Activated T-helper 1 cell treated with Interleukin-2 at 50 U/mL for 16 hours (primary cell): ENCODE data around the gene DHRS7B.

Source experiments
- DNase-seq: peaks from one replicate; pipeline ENCODE4 v3.0.0-alpha.2; 2020; ENCODE audit warnings: low read depth

The DHRS7B gene

GRCh38 chr17:21157586-21158370, 31.0 kb downstream of the DHRS7B start:
- no peak for DNase-seq

GRCh38 chr17:21160401-21160800, 33.6 kb downstream of the DHRS7B start:
- DNase-seq = no peak

- DNase-seq = no peak
Measured at GRCh38 chr17:21161498-21162393, 35.0 kb downstream of the DHRS7B start.

GRCh38 chr17:21162394-21162775, 35.6 kb downstream of the DHRS7B start:
- DNase-seq = no peak

GRCh38 chr17:21163101-21163500, 36.3 kb downstream of the DHRS7B start:
- no peak for DNase-seq

- DNase-seq = no peak
Measured at GRCh38 chr17:21164216-21164615, 37.5 kb downstream of the DHRS7B start.

- DNase-seq = no peak
Measured at GRCh38 chr17:21164620-21165019, 37.9 kb downstream of the DHRS7B start.

GRCh38 chr17:21165922-21166594, 39.3 kb downstream of the DHRS7B start:
- no peak for DNase-seq

DNA sequence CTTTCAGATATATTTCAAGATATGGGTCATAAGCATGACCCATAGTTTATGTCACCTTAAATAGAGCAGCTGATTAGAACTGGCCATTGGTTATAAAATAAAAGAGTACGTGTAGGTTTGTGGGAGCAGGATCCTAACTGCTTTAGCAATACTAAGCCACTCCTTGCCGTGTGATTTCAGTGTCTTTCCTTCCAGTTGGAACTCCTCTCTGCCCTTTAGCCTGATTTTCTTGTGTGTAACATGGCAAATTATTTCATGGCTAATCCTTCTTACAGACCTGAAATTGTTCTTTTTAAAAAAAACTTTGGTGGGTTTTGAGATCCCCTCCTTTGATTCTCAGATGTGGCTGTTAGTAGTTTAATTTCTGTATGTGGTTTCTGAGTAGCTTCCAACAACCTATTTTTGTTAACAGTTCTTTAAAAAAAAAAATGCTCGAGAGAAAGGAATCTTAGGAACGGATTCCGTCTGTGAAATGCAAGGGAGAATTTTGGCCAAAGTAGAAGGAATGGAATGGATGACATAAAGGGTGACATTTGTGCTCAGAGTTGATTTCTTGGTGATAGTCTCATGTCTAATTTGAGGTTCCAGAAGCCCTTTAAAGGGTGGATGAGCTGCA, 39.9 kb downstream of the DHRS7B start:
- no peak for DNase-seq

DNA sequence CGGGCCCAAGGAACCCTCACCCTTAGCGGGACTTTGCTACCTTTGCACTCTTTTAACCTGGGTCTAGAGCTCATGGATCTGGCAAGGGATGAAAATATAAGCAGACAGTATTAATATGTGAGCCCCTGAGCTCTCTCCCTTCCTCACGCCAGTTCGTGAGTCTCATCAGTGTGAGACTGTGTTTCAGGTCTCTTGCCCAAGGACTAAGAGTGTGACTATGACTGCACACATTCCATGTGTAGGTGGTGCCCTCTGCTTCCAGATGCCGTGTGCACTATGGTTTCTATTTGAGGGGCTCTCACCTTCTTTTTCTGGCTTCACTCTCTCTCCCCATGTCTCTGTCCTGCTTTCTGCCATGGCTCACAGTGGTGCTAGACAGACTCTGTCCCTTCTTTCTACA, 40.5 kb downstream of the DHRS7B start:
- DNase-seq = no peak

DNA sequence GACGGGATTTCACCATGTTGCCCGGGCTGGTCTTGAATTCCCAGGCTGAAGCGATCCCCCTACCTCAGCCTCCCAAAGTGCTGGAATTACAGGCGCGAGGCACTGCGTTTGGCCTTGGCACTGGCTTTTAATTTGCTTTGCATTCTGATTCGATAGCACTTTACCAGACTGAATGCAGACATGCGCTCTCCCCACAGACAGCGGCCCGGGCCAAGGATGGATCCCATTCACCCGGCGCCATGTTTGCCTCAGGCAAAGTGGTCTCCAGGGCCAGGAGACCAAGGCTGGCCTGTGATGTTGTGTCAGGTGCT, 41.7 kb downstream of the DHRS7B start:
- no peak for DNase-seq

DNA sequence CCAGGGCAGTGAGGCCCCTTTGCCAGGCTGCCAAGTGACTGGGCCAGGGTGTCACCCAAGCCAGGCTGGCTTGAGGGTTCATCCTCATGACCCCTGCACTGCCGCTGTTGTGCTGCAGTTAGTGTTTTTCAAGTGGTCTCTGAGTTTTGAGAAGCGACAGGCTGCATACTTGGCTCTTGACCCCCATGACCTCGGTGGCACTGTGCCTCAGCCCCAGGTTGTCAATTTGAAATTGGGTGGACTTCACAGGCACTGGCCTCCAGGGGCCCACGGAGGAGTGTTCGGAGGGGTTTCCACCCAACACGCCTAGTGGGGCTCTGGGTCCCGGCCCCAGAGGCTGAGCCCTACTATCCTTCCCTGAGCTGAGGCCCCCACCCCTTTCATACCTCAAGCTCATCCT, 42.7 kb downstream of the DHRS7B start:
- no peak for DNase-seq

DNA sequence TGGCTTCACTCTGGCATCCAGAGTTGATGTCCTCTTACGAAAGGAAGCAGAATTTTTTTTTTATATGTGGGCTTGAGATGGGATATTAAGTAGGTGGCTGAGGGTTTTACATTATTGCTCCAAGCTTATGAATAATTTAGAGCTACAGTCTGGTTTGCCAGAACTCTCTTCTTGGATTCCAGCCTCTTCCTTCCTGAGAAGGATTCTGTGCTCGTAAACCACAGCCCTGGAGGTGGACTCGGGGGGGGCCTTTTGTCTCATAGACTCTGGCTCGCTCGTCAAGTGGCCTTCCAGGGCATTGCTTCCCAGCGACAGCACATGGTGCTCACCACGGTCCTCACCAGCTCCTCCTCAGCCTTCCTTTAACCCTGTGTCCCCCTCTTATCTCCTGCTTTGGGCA, 44.0 kb downstream of the DHRS7B start:
- DNase-seq = no peak

- no peak for DNase-seq
Measured at GRCh38 chr17:21171309-21171922, 44.7 kb downstream of the DHRS7B start.

- no peak for DNase-seq
Measured at GRCh38 chr17:21171970-21172510, 45.3 kb downstream of the DHRS7B start.

GRCh38 chr17:21172846-21173245, 46.1 kb downstream of the DHRS7B start:
- DNase-seq = no peak

DNA sequence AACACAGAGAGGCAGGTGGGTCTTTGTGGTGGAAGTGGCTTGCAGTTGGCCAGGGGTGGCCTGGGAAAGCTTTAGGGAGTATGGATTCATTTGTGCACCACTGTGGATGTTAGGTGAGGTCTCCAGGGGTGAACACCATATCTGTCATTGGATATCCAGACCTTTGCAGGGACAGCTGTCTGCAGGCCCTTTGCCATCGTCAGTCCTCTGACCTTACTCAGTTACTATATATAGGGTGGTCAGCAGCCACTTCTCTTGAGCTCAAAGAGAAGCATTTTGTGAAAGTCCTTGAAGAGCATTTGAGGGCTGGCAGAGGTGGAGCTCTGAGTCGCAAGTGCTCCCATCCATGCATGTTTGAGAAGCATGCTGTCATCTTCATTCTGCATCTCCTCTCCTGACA, 46.8 kb downstream of the DHRS7B start:
- no peak for DNase-seq

DNA sequence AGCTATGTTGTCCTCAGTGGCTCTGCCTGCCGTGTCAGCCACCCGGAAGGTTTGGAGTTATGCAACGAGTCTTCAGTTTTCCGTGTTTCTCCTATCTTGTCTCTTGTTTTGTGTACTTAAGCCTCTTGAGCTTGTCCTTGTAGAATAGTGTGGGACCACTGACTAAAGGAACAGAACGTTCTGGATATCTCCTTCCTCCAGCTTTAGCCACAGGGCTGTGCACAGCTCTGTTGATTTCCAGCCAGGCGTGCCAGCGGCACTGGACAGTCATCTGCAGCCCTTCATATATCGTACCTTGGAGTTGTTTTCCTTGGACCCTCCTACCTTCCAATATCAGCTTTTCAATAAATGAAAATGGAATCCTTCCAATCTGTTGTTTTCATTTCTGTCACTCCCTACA, 47.4 kb downstream of the DHRS7B start:
- DNase-seq = no peak

GRCh38 chr17:21174713-21175112, 47.9 kb downstream of the DHRS7B start:
- DNase-seq = no peak

DNA sequence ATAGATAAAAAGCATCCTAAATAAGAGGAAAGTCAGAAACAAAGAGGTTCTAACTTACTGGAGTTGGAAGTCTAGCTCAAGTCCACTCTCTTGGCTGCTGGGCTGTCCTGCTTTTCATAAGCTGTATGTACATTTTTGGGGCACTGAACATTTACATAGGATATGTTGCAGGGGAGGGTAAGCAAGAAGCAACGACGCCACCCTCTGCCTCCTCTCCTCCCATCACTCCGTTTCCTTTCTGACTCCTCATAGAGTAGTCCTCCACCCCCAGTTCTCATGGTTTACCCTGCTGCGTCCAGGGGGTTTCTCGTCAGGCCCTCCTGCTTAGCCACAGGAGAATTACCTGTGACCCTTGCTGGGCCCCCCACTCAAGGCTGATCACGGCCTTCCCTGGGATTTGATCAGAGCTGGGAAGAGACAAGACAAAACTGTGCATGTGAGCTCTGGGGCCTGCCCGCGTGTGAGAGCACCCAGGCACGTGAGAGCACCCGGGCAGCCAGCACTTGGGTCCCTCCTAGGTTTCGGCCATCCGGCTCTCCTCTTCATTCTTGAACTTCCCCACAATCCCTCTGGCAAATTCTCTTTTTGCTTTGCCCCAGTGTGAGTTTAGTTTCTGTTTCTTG, 50.1 kb downstream of the DHRS7B start:
- no peak for DNase-seq

- no peak for DNase-seq
Measured at GRCh38 chr17:21177401-21177800, 50.6 kb downstream of the DHRS7B start.
